ENCODE data around the gene ROR1. TPM values are rescaled to one million over a fixed set of nuclear protein-coding genes. Genes with fewer than 3 reads are reported as not detected.
"Not testable (repeated sequence)": the region's sequence is repeated elsewhere in the genome, so short reads cannot be mapped to it uniquely, and the experiment has no call there.

The ROR1 gene
- polyA plus RNA-seq, 3 donors = 30.6 to 39.3 (median 35.7) TPM

DNA sequence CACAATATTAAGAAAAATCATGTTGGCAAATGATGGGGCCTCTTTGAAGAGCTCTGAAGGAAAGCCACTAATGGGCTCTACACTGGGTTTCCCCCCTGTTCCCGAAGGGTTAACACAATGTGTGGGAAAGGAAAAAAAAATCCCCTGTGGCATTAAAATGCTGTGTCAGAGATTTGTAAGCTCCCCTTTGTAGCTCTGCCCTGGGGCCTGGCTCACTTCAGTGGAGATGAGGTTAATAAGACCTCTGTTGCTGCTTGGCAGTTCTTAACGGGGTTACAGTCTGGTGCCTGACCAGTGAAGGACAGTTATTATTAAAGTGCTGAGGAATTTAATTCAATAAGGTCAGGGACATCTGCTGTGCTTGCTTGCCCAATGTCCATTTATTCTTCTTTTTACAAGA lies 299.9 kb downstream of the ROR1 start:
- DNase-seq (ENCODE audit: low read depth in 3 of 3, low spot score in 2 of 3) = no peak

GRCh38 chr1:64074767-64075166 lies 300.9 kb downstream of the ROR1 start:
- DNase-seq (ENCODE audit: low read depth in 3 of 3, low spot score in 2 of 3) = no peak

GRCh38 chr1:64077281-64077940 lies 303.6 kb downstream of the ROR1 start:
- no peak for DNase-seq (ENCODE audit: low read depth in 3 of 3, low spot score in 2 of 3)

DNA sequence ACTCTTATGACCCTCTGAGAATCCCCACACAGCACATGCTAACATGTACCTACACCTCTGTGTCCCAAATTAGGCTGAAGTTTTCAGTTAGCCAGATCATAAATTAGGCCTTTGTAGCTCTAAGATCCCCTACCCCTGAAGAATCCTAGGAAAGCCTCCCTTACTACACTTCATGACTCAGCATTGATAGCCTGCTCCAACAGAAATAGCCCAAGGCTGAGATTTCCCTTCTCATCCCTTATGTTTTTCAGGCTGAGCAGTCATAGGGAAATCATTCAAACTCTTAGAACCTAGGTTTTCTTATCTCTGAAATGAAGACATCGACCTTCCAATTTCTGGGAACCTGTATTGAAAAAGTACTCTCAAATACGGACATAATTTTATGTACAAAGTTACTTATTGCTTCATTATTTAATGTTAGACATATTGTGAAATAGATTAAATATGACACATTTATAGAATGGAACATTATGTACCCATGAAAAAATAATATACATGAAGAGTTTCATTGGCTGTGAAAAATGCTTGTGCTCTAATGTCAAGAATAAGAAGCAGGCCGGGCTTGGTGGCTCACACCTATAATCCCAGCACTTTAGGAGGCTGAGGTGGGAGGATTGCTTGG lies 307.2 kb downstream of the ROR1 start:
- no peak for DNase-seq (ENCODE audit: low read depth in 3 of 3, low spot score in 2 of 3)

- no peak for DNase-seq (ENCODE audit: low read depth in 3 of 3, low spot score in 2 of 3)
These were observed 308.6 kb downstream of the ROR1 start for GRCh38 chr1:64082459-64082858.

GRCh38 chr1:64084451-64084850 lies 310.6 kb downstream of the ROR1 start:
- no peak for DNase-seq (ENCODE audit: low read depth in 3 of 3, low spot score in 2 of 3)

- DNase-seq (ENCODE audit: low read depth in 3 of 3, low spot score in 2 of 3) = no peak
These were observed 314.0 kb downstream of the ROR1 start for GRCh38 chr1:64087768-64088167.

DNA sequence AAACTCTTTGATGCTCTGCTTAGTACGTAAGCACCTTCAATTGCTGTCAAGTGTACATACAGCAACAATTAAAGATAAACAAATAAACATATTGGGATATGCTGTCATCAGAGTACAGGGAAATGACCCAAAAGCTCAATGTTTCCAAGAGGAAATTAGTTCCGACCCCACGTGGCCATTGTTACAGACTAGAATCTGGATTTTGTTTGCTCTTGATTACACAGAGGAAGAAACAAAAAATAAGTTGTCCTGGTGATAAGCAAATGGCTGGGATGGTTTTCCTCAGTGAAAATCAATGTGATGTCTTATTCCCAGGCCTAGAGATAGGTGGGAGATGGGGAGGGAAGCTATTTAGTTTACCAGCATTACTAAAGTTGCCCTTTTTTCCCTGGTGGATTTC lies 316.6 kb downstream of the ROR1 start:
- DNase-seq (ENCODE audit: low read depth in 3 of 3, low spot score in 2 of 3) = no peak

- peak in 1 of 3 donors; percentile 41 for DNase-seq (ENCODE audit: low read depth in 3 of 3, low spot score in 2 of 3)
These were observed 319.1 kb downstream of the ROR1 start for GRCh38 chr1:64092851-64093371.

- DNase-seq (ENCODE audit: low read depth in 3 of 3, low spot score in 2 of 3) = no peak
These were observed 320.1 kb downstream of the ROR1 start for GRCh38 chr1:64093941-64094340.

DNA sequence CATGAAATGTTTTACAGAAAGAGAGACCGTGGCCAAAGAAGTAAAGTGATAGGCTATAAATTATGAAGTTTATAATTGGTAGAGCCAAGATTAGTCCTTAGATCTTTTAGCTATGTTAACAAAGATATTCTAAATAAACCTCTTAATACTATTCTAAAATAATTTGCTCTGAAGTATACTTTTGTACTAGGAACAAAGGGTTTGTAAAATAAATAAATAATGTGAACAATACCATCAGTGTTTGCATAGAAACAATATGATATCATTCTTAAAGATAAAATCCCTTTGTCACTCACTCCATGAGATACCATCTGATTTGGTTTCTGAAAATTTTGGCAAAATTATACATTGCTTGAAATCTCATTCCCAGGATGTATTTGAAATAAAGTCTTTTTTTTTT lies 322.0 kb downstream of the ROR1 start:
- DNase-seq (ENCODE audit: low read depth in 3 of 3, low spot score in 2 of 3) = no peak

DNA sequence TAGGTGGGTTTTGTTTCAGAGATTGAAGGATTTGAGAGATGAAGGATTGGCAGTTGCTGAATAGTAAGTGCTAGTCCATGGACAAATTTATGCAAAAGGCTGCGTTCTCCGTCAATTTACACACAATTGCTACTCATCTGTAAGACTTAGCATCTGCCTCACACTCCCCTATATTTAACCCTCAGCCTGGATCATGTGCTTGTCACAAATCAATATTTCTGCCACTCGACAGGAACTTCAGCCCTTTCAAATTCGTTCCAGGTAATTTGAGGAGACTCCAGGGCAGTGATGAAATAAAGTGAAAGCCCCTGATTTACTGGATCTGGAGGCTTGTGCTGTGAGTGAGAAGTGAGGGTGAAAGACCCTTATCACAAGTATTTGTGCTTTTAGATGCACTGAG lies 324.0 kb downstream of the ROR1 start:
- DNase-seq (ENCODE audit: low read depth in 3 of 3, low spot score in 2 of 3) = no peak

DNA sequence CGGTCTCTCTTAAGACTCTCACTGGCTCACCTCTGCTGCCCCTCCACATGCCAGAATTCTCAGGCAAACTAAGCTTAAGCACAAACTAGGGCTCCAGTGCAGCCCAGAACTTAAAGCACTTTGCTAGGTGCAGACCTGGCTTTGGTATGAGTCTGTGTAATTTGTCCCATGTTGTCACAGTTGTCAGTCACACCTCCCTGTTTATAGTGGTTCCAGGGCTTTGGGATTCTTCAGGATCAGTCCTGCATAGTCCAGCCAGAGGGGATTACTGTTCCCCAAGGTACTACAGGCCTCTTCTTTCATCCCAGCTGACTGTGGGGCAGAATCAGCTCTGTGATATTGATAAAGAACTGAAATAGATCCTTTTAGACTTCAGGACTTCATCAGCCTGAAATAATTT lies 324.6 kb downstream of the ROR1 start:
- DNase-seq (ENCODE audit: low read depth in 3 of 3, low spot score in 2 of 3) = no peak

- no peak for DNase-seq (ENCODE audit: low read depth in 3 of 3, low spot score in 2 of 3)
These were observed 325.2 kb downstream of the ROR1 start for GRCh38 chr1:64098846-64099582.

DNA sequence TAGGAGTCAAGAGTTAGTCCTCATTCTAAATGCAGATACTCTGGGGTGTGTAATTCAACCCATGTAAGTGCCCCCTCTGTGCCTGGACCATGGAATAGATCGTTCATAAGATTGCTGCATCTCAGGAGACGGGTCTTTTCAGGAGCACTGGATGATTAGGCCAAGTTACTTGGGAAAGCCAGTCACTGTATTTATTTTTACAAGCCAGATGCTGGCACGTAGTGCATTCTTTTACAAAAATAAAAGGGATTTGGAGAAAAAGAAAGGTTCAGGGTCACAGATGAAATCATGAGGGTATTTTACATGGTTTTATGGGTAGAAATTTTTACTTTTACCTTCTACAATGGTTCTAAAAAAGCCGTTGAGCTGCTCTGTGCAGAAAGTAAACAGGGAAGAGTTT lies 327.0 kb downstream of the ROR1 start:
- DNase-seq (ENCODE audit: low read depth in 3 of 3, low spot score in 2 of 3) = no peak

DNA sequence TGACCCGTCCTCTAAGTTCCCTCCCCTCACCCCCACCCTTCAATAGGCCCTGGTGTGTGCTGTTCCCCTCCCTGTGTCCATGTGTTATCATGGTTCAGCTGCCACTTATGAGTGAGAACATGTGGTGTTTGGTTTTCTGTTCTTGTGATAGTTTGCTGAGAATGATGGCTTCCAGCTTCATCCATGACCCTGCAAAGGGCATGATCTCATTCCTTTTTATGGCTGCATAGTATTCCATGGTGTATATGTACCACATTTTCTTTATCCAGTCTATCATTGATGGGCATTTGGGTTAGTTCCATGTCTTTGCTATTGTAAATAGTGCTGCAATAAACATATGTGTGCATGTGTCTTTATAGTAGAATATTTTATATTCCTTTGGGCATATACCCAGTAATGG lies 330.8 kb downstream of the ROR1 start:
- not testable (repeated sequence) for DNase-seq (ENCODE audit: low read depth in 3 of 3, low spot score in 2 of 3)

- DNase-seq (ENCODE audit: low read depth in 3 of 3, low spot score in 2 of 3) = no peak
These were observed 333.3 kb downstream of the ROR1 start for GRCh38 chr1:64107118-64107519.

DNA sequence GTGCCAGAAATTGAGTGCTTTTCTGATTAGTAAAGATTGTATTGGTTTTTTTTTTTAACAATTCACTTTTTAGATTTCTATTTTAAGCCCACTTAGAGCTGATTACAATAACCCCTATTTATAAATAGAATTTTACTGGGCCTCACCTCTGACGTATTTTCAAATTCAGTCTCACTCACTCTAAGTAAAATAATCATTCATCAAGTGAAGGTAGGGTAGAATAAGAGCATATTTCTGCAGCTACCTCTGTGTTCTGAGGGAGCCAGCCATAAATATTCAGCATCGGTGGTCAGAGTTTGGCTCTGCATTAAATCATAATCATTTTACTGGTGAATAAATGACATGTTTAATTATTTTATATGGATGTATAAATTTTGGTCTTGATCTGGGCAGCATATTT lies 333.8 kb downstream of the ROR1 start:
- no peak for DNase-seq (ENCODE audit: low read depth in 3 of 3, low spot score in 2 of 3)

- no peak for DNase-seq (ENCODE audit: low read depth in 3 of 3, low spot score in 2 of 3)
These were observed 337.3 kb downstream of the ROR1 start for GRCh38 chr1:64110924-64111777.

DNA sequence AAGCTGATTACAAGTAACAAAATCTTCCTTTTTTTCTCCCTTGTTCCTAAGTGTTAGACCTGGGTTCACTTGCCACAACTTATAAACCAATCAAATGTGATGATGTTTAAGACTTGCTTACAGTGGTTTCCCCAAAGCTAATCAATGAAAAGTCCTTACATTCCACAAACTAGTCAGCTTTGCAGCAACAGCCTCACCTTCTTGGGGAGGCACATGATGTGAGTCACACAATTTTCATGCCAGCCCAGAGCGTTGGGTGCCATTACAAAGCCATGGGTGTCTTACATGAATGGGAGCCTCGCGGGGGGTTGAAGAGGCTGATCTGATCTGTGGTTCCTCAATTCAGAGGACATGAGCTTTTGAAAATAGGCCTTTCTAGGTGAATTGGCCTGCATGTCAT lies 338.0 kb downstream of the ROR1 start:
- no peak for DNase-seq (ENCODE audit: low read depth in 3 of 3, low spot score in 2 of 3)

DNA sequence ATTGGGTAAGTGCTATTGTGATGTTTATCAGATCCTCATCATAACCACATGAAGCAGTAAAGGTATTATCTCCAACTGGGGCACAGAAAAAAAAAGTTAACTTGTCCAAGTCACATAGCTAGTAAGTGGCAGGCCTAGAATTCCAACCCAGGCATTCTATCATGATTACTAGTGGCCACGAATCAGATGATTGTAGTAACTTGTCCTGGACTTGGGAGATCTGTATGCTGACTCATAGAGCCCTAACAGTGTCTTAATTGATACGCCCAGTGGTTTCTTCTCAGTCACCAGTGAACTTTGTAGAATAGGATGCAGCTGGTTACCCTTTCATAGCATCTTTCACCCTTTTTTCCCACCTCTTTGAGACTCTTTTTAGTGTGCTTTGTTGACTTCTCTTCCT lies 338.5 kb downstream of the ROR1 start:
- DNase-seq (ENCODE audit: low read depth in 3 of 3, low spot score in 2 of 3) = no peak

Data from right renal cortex interstitium (tissue), 3 donors.